LHCN-M2 (cell line): Measurements from ENCODE around the gene CREB5. TPM values are rescaled to one million over a fixed set of nuclear protein-coding genes. Genes with fewer than 3 reads are reported as not detected.

ENCODE experiments used
- DNase-seq: peaks from one replicate; pipeline ENCODE4 v3.0.0-alpha.2; 2012; ENCODE audit warnings: low read depth
- total RNA-seq: library from RNA; depleted of rRNA; stranded (reverse); fragments of >200 nt; gene quantifications from 2 replicates; pipeline ENCODE4 v1.2.3, GENCODE V29; 2014

Gene CREB5
- total RNA-seq, 1 experiment from 2014 or later = 9.0 TPM

GRCh38 chr7:28678431-28678965 is 266.2 kb downstream of the CREB5 start:
- DNase-seq = peak; percentile 51

- DNase-seq = no peak
Observed at GRCh38 chr7:28681693-28682310, 269.5 kb downstream of the CREB5 start.

- peak; percentile 54 for DNase-seq
Observed at GRCh38 chr7:28682801-28683200, 270.5 kb downstream of the CREB5 start.

- DNase-seq = no peak
Observed at GRCh38 chr7:28684650-28685241, 272.4 kb downstream of the CREB5 start.

- no peak for DNase-seq
Observed at GRCh38 chr7:28685242-28685643, 272.9 kb downstream of the CREB5 start.

- DNase-seq = peak; percentile 99
Observed at GRCh38 chr7:28685644-28686417, 273.5 kb downstream of the CREB5 start.

- peak; percentile 78 for DNase-seq
Observed at GRCh38 chr7:28686418-28686800, 274.1 kb downstream of the CREB5 start.

GRCh38 chr7:28687537-28687936 is 275.2 kb downstream of the CREB5 start:
- DNase-seq = no peak

GRCh38 chr7:28688174-28688573 is 275.9 kb downstream of the CREB5 start:
- no peak for DNase-seq

GRCh38 chr7:28688651-28689050 is 276.3 kb downstream of the CREB5 start:
- DNase-seq = peak; percentile 62

GRCh38 chr7:28695300-28696295 is 283.3 kb downstream of the CREB5 start:
- DNase-seq = no peak

GRCh38 chr7:28697913-28698563 is 285.7 kb downstream of the CREB5 start:
- DNase-seq = no peak

- DNase-seq = no peak
Observed at GRCh38 chr7:28698840-28699239, 286.5 kb downstream of the CREB5 start.

- DNase-seq = no peak
Observed at GRCh38 chr7:28700096-28700495, 287.8 kb downstream of the CREB5 start.

GRCh38 chr7:28700790-28701203 is 288.5 kb downstream of the CREB5 start:
- peak; percentile 50 for DNase-seq

GRCh38 chr7:28701731-28702130 is 289.4 kb downstream of the CREB5 start:
- no peak for DNase-seq

- DNase-seq = no peak
Observed at GRCh38 chr7:28702171-28702570, 289.9 kb downstream of the CREB5 start.

GRCh38 chr7:28703037-28703765 is 290.9 kb downstream of the CREB5 start:
- no peak for DNase-seq

- no peak for DNase-seq
Observed at GRCh38 chr7:28704706-28705105, 292.4 kb downstream of the CREB5 start.

- DNase-seq = no peak
Observed at GRCh38 chr7:28705350-28705749, 293.0 kb downstream of the CREB5 start.
